Astrocyte (in vitro differentiated cells and primary cell): ENCODE results near the gene ABCC8. TPM values are rescaled to one million over a fixed set of nuclear protein-coding genes. Genes with fewer than 3 reads are reported as not detected.

Experiments used
- DNase-seq: peaks from one replicate; pipeline ENCODE4 v3.0.0-alpha.2; 2010; ENCODE audit warnings: low read depth
- FAIRE-seq: peaks from 2 replicates; lab custom pipeline; 2011; peaks lifted over from hg19 to GRCh38; lab: Jason Lieb, UNC
- H2AFZ ChIP-seq: 2 replicates; pipeline ENCODE4 v1.6.0; 2012; ENCODE audit warnings: low read depth, low read length, inconsistent platforms
- H3K27ac ChIP-seq: 2 replicates; pipeline ENCODE4 v1.5.1; 2011; ENCODE audit warnings: low read depth, low read length, inconsistent platforms
- H3K27me3 ChIP-seq: 2 replicates; pipeline ENCODE4 v1.6.0; 2011; ENCODE audit warnings: low read length, inconsistent platforms; ENCODE audit not compliant: insufficient read depth
- H3K36me3 ChIP-seq: 2 replicates; pipeline ENCODE4 v1.5.1; 2011; ENCODE audit warnings: low read length, inconsistent platforms; ENCODE audit not compliant: insufficient read depth
- H3K4me1 ChIP-seq: 2 replicates; pipeline ENCODE4 v1.5.1; 2011; ENCODE audit warnings: low read length, inconsistent platforms; ENCODE audit not compliant: insufficient read depth
- H3K4me2 ChIP-seq: 2 replicates; pipeline ENCODE4 v1.6.0; 2012; ENCODE audit warnings: low read length, inconsistent platforms
- H3K4me3 ChIP-seq: 2 replicates; pipeline ENCODE4 v1.5.1; 2011; ENCODE audit warnings: low read depth, mild to moderate bottlenecking, low read length, inconsistent platforms; ENCODE audit not compliant: insufficient read depth
- H3K79me2 ChIP-seq: 2 replicates; pipeline ENCODE4 v1.6.0; 2012; ENCODE audit warnings: mild to moderate bottlenecking, low read length, inconsistent platforms; ENCODE audit not compliant: insufficient read depth
- H3K9ac ChIP-seq: 2 replicates; pipeline ENCODE4 v1.6.0; 2012; ENCODE audit warnings: mild to moderate bottlenecking, low read length, inconsistent platforms
- H3K9me3 ChIP-seq: 2 replicates; pipeline ENCODE4 v1.5.1; 2012; ENCODE audit warnings: low read depth, mild to moderate bottlenecking, low read length, inconsistent platforms; ENCODE audit not compliant: insufficient read depth
- H4K20me1 ChIP-seq: 2 replicates; pipeline ENCODE4 v1.6.0; 2012; ENCODE audit warnings: low read length, inconsistent platforms; ENCODE audit not compliant: insufficient read depth
- H3K27ac Mint-ChIP-seq: one replicate; pipeline ENCODE4 v1.8.0; 2021; ENCODE audit warnings: mild to moderate bottlenecking, mixed read lengths; ENCODE audit not compliant: unreplicated experiment
- H3K27me3 Mint-ChIP-seq: one replicate; pipeline ENCODE4 v1.8.0; 2021; ENCODE audit warnings: low read depth, mixed read lengths; ENCODE audit not compliant: unreplicated experiment
- H3K36me3 Mint-ChIP-seq: one replicate; pipeline ENCODE4 v1.8.0; 2021; ENCODE audit warnings: low read depth, mixed read lengths; ENCODE audit not compliant: unreplicated experiment
- H3K4me1 Mint-ChIP-seq: one replicate; pipeline ENCODE4 v1.8.0; 2021; ENCODE audit warnings: low read depth, mixed read lengths; ENCODE audit not compliant: unreplicated experiment
- H3K4me3 Mint-ChIP-seq: one replicate; pipeline ENCODE4 v1.8.0; 2021; ENCODE audit warnings: mild to moderate bottlenecking, moderate library complexity, mixed read lengths; ENCODE audit not compliant: unreplicated experiment
- H3K9me3 Mint-ChIP-seq: one replicate; pipeline ENCODE4 v1.8.0; 2021; ENCODE audit warnings: mild to moderate bottlenecking, mixed read lengths; ENCODE audit not compliant: unreplicated experiment
- CTCF ChIP-seq: IDR thresholded peaks from 2 replicates; pipeline ENCODE4 v1.5.1; 2011; ENCODE audit warnings: low read depth, mild to moderate bottlenecking, inconsistent platforms, low read length, moderate library complexity; ENCODE audit not compliant: insufficient read depth
- EZH2 ChIP-seq: IDR thresholded peaks from 2 replicates; pipeline ENCODE4 v1.6.1; 2012; ENCODE audit warnings: mild to moderate bottlenecking, low read length, inconsistent platforms; ENCODE audit not compliant: insufficient read depth
- total RNA-seq: library from RNA; stranded (reverse); gene quantifications from 2 replicates; pipeline ENCODE4 v1.2.1, GENCODE V29; 2021

Gene ABCC8
- total RNA-seq, 1 donor from 2014 or later: not detected

- peaks cover 2% of the 10 kb centered on the region for H3K36me3 Mint-ChIP-seq
- Histone ChIP-seq H3K4me3 (no peak overlapping the region), H3K27me3 (peaks cover 22% of the 10 kb centered on the region), H3K79me2 (no peaks in the 10 kb centered on the region), H3K36me3 (no peaks in the 10 kb centered on the region), H4K20me1 (no peaks in the 10 kb centered on the region), H3K9me3 (no peaks in the 10 kb centered on the region), H3K9ac (no peak overlapping the region), H3K27ac (no peak overlapping the region), H2AFZ (no peak overlapping the region), H3K4me2 (no peak overlapping the region), H3K4me1 (no peaks in the 10 kb centered on the region)
- no peak for DNase-seq
- no peaks in the 10 kb centered on the region for H3K4me1 Mint-ChIP-seq
- H3K27ac Mint-ChIP-seq: no peak overlapping the region
- FAIRE-seq: no peak
- H3K4me3 Mint-ChIP-seq: no peak overlapping the region
- H3K27me3 Mint-ChIP-seq: peaks cover 58% of the 10 kb centered on the region
- H3K9me3 Mint-ChIP-seq: no peaks in the 10 kb centered on the region
- TF ChIP-seq EZH2 (no peak), CTCF (no peak)
Measured at GRCh38 chr11:17481905-17482304, 5.3 kb upstream of the ABCC8 start.

GRCh38 chr11:17479284-17480214 lies 2.9 kb upstream of the ABCC8 start:
- Mint-ChIP-seq H3K27me3 (peaks cover 66% of the 10 kb centered on the region), H3K27ac (no peak overlapping the region), H3K4me1 (no peaks in the 10 kb centered on the region), H3K4me3 (no peak overlapping the region), H3K9me3 (no peaks in the 10 kb centered on the region), H3K36me3 (peaks cover 5% of the 10 kb centered on the region)
- DNase-seq (peak; percentile 19), FAIRE-seq (no peak)
- no peaks in the 10 kb centered on the region for H3K36me3 ChIP-seq
- no peaks in the 10 kb centered on the region for H3K9me3 ChIP-seq
- no peak overlapping the region for H2AFZ ChIP-seq
- H3K4me2 ChIP-seq: peak overlapping the region; percentile 52
- H3K79me2 ChIP-seq: no peaks in the 10 kb centered on the region
- H3K4me3 ChIP-seq: no peak overlapping the region
- peaks cover 40% of the 10 kb centered on the region for H3K27me3 ChIP-seq
- no peaks in the 10 kb centered on the region for H3K4me1 ChIP-seq
- TF ChIP-seq EZH2 (no peak), CTCF (no peak)
- no peak overlapping the region for H3K9ac ChIP-seq
- no peaks in the 10 kb centered on the region for H4K20me1 ChIP-seq
- no peak overlapping the region for H3K27ac ChIP-seq

GRCh38 chr11:17478070-17478469 lies 1.4 kb upstream of the ABCC8 start:
- no peak overlapping the region for H3K27ac Mint-ChIP-seq
- peaks cover 5% of the 10 kb centered on the region for H3K36me3 Mint-ChIP-seq
- Histone ChIP-seq H3K27me3 (peaks cover 48% of the 10 kb centered on the region), H3K4me2 (no peak overlapping the region), H3K9ac (no peak overlapping the region), H4K20me1 (no peaks in the 10 kb centered on the region), H2AFZ (no peak overlapping the region), H3K36me3 (no peaks in the 10 kb centered on the region), H3K4me1 (no peaks in the 10 kb centered on the region), H3K79me2 (no peaks in the 10 kb centered on the region), H3K27ac (no peak overlapping the region), H3K9me3 (no peaks in the 10 kb centered on the region), H3K4me3 (no peak overlapping the region)
- peaks cover 77% of the 10 kb centered on the region for H3K27me3 Mint-ChIP-seq
- no peaks in the 10 kb centered on the region for H3K9me3 Mint-ChIP-seq
- DNase-seq (no peak), FAIRE-seq (no peak)
- no peaks in the 10 kb centered on the region for H3K4me1 Mint-ChIP-seq
- TF ChIP-seq CTCF (no peak), EZH2 (no peak)
- H3K4me3 Mint-ChIP-seq: no peak overlapping the region
